GM19395 (cell line): ENCODE measurements around the gene ERC2.

ENCODE experiments used
- ATAC-seq: cut with Tn5 transposase; IDR thresholded peaks from one replicate; pipeline ENCODE4 v1.9.1; 2021; ENCODE audit warnings: mild to moderate bottlenecking, moderate library complexity; ENCODE audit not compliant: unreplicated experiment

Gene ERC2

GRCh38 chr3:55576621-55577388 lies 891.5 kb downstream of the ERC2 start:
- ATAC-seq: no peak

GRCh38 chr3:55574671-55575070 lies 893.6 kb downstream of the ERC2 start:
- no peak for ATAC-seq

DNA sequence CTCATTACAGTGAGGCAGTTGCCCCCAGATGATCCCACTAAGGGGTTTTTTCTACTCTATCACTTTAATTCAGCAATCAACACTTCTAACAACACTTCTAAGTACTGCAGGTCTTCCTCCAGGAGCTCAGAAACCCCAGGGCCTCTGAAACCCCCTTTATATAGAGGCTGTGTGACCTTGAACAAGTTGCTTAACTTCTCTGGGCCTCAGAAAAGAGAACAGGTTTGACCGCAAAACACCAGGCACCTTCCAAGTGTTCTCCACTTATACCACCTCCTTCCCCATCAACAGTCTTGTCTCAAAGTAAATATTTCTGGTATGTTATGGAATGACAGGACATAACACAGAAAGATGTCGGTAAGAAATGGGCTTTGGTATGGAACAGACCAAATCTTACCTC lies 895.5 kb downstream of the ERC2 start:
- no peak for ATAC-seq

- ATAC-seq: no peak
Measured at GRCh38 chr3:55571913-55572312, 896.4 kb downstream of the ERC2 start.

DNA sequence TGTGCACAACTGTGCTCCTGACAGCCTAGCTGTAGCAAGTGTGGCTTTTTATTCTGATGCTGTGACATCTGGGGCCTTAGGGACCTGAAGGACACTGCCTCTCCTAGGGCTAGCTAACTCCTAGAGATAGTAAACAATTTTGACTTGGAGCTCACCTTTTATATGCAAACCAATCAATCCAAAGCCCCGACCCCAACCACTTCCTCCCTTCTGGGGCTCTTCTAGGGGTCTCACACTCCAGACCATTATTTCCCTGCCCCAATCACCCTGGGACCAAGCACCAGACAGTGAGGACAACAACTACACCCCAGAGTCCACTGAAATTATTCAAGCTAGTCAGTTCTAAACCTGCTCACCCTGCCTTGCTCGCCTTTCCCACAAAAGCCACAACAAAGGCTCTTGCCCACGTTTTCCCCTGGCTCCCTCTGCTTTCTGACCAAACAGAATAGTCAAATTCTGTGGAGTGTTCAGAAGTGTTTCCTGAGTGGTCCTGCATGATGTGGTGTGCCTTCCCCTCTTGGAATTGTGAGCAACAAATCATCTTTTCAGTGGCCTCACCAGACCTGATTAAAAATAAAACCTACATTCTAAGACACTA lies 897.0 kb downstream of the ERC2 start:
- no peak for ATAC-seq

- no peak for ATAC-seq
Measured at GRCh38 chr3:55570271-55570711, 898.0 kb downstream of the ERC2 start.

DNA sequence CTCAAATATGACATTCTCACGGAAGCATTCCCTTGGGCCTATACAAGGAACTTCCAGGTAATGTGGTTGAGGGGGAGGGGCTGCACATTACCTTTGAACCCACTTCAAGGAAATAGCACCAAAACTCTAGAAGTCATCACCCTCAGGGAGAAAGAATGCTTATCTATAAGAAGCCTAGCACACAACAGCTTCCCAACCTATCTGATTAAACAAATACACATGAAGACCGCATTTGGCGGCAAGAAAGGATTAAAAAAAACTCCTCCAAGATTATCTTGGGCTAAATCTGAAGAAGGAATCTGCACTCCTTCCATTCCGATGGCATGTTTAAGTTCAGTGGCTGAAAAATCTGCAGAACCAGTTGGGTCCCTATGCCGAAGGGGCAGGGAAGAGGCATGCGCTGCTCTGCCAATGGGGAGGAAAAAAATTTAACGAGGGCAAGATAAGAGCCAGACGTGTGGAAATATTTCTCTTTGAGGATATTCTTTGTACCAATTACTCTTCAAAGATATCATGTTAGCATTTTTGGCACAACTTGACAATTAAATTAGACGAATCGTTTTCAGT lies 899.2 kb downstream of the ERC2 start:
- ATAC-seq: no peak

DNA sequence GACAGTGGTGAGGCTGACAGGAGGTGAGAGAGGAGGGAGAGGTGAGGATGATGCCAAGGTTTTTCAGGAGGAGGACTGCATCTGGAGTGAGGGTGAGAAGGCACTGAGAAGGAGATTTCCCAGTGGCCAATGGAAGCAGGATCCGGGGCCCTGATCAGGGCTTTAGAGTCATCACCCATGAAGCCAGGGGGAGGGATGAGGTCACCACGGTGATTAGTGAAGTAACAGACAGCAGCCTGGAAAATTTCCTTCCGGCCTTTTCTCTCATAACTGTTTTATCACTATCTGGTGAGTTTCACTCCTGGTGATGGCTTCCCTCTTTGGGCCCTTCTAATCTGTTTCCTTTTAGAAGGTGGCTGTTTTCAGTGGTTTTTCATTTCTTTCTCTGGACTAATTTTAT lies 900.7 kb downstream of the ERC2 start:
- no peak for ATAC-seq

- no peak for ATAC-seq
Measured at GRCh38 chr3:55567121-55567520, 901.1 kb downstream of the ERC2 start.

DNA sequence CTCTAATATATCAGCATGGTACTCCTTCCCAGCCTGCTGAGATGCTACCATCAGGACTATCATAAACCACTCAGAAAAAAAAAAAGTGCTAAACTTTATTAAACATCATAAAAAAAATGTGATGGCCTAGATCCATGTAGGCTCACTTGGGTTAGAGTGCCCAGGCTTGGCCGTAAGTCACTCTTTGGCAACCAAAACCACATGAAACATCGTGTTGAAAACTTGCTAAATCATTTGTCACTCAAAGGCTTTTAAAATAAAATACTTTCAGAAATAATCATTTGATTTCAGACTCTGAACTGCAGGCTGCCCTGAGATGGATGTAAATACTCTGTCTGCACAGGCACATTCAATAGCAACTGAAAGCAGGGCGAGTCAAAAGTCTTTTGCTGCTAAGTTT lies 902.7 kb downstream of the ERC2 start:
- no peak for ATAC-seq

DNA sequence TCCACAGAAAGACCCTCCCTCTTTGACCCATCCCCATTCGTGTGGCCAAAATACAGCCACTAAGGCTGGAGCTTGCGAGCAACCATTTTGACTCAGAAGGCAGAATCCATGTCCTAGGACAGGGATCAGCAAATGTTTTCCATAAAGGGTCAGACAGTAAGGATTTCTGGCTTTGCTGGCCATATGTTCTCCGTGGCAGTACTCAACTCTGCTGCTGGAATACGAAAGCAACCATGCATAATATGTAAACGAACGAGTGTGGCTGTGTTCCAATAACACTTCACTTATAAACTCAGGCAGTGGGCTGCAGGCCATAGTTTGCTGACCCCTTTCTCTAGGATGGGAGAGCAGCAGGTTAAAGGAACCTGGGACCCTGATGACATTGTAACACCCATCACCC lies 903.5 kb downstream of the ERC2 start:
- ATAC-seq: no peak

- no peak for ATAC-seq
Measured at GRCh38 chr3:55562700-55563099, 905.6 kb downstream of the ERC2 start.

- no peak for ATAC-seq
Measured at GRCh38 chr3:55559500-55560423, 908.5 kb downstream of the ERC2 start.

DNA sequence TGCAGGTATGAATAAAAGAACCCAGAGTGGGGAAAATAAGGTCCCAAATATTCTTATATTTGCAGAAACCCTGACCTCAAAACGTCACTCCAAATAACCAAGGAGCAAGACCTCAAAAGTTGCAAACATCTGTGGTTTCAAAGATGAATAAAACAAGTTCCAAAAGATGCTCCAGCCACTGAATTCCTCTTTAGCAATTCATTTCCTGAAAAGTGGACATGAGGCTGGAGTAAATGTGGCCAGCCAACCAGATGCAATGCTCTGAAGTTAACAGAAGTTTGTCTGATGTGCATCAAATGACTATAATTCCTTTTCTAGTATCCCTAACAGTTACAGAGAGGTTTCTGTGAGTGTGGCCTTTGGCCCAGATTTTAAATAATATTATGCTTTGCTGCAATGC lies 910.0 kb downstream of the ERC2 start:
- no peak for ATAC-seq

- ATAC-seq: no peak
Measured at GRCh38 chr3:55557549-55557948, 910.7 kb downstream of the ERC2 start.

DNA sequence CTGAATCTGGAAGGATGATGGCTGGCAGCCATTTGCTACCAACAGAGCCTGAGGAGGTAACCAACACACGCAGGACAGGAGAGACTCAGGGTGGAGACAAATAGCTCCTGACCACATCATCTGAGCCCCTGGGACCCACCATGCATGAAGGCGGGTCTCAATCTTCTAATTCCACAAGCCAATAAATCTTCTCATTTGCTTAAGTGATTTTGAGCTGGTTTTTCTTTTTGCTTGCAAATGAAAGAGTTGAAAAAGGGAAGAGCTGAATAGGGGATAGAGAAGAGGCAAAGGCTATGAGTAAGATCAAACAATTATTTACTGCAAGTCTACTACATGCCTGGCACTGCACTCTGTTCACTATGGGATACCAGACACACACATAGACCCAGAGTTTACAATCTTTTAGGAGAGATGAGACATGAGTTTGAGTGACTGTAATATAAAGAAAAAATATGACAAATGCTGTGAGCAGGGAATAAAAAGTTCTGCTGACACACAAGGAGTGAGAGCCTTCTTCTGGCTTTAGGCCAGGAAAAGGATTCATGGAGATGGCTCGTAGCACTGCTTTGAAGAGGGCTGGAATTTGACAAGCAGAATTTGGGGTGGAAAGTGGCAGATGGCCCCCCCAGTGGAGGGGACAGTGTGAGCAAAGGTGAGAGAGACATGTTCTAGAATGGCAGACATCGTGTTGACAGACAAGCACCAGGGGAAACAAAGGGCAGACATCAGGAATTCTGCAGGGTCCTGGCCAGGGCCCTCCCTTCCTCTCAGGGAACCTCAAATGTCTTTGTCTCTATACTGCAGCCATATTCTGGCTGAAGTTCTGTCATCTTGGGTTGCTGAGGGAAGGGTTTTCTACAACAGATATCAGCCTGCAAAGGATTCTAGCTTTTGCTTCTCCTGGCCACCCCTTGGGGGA lies 911.4 kb downstream of the ERC2 start:
- no peak for ATAC-seq

DNA sequence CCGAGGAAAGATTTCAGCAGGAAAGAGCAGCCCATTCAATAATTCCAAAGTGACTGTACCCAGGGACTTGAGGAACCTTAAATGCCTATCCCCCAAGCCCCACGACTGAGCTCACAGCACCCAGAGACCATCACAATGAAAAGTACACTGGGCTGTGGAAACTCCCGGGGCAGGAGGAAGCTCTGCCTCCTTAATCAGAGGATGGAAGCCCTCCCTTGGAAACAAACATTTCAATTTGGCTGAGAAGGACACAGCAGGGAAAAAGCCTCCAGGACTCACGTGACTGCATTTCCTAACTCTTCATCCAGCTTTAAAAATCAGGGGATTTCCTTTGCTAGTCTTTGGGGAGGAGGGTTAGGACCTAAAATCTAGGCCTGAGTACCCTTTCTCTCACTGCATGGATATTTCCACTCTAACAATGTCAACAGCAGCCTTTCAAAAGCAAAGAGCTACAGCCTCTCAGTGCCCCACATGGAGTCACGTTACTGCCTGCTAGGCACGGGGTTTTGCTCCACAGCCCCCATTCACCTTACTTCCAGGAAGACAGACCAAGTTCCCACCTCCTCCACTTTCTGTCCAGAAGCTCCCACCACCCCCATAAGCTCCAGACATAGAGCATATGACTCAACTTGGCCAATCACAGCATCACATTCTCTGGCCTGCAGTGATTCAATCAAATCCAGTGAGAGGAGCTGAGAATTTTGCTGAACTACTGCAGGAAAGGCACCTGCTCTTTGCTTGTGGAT lies 912.2 kb downstream of the ERC2 start:
- ATAC-seq: no peak

DNA sequence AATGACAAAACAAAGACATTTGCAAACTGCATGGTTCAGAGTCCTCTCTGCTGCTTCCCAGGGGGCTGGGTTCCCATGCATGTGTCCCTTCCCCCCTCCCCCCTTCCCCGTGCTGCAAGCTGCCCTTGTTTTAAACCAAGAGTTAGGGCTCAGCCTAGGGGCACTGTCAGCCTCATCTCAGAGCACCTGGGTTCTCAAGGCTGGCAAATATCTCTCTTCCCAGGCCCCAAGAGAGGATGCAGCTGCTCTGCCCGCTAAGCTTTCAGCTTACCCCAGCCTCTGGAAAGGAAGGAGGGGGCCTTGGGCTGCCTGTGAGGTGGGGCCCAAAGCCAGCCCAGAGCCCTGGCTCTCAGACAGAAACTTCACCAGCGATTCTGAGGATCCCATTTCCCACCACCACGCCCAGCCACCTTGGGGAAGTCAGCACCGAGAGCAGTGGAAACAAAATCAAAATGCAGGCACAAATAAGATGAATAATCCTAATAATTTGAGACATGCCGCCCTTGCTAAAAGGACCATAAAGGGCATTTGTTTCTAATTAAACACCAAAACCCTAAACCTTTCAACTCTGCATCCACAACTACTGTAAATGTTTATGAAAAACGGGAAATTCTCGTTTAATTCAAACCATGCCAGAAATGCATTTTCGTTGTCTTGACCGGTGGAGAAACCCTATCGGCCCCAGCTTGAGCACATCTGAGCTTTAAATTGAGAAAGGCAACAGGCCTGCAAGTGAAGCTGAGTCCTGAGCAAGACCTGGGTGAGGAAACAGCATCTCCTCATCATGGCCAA lies 913.4 kb downstream of the ERC2 start:
- no peak for ATAC-seq

GRCh38 chr3:55551644-55552043 lies 916.6 kb downstream of the ERC2 start:
- ATAC-seq: no peak
